ENCODE measurements around the gene STH. TPM values are rescaled to one million over a fixed set of nuclear protein-coding genes. Genes with fewer than 3 reads are reported as not detected.
"Not testable (repeated sequence)": the region's sequence is repeated elsewhere in the genome, so short reads cannot be mapped to it uniquely, and the experiment has no call there.

STH gene
- total RNA-seq, 1 donor from 2014 or later = 3.9 TPM

DNA sequence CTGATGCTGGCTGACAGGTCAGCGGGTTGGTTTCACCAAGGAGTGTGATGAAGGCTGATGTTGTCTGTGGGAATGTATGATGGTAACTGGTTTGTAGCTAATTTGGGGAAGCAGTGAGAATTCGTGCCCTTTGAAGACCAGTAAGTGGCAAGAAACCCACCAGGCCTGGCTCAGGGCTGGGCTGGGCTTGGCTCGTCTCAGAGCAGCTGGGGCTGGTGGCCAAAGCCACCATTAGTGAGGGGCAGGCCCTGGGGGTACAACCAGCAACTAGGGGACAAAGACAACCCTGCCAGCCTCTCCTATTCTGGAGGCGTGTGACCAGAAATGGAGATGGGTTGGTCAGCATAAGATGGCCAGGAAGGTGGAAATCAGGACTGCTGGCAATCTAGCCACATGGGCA is 13.0 kb upstream of the STH start:
- DNase-seq = no peak

DNA sequence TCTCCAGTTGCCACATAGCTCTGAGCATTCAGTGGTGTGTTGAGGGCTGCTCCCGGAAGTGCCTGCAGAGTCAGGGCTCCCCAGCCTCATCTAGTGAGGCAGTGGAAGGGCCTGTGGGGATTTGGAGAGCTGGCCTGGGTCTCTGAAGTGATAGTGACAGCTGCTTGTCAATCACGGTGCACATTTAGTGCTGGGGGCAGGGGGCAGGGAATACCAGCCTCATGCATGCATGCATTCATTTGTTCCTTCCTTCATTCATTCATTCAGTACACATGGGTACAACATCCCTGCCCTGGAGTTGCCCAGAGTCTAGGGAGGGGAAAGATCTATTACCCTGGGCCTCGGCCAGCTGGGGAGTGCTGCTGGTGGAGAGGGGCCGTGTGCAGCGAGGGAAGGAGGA is 11.3 kb upstream of the STH start:
- no peak for DNase-seq

DNA sequence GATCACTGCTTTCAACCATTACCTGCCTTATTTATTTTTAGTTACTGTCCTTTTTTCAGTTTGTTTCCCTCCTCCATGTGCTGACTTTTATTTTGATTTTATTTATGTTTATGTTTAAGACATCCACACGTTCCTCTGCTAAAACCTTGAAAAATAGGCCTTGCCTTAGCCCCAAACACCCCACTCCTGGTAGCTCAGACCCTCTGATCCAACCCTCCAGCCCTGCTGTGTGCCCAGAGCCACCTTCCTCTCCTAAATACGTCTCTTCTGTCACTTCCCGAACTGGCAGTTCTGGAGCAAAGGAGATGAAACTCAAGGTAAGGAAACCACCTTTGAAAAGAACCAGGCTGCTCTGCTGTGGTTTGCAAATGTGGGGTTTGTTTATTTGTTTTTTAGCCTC is 9.3 kb upstream of the STH start:
- DNase-seq = no peak

DNA sequence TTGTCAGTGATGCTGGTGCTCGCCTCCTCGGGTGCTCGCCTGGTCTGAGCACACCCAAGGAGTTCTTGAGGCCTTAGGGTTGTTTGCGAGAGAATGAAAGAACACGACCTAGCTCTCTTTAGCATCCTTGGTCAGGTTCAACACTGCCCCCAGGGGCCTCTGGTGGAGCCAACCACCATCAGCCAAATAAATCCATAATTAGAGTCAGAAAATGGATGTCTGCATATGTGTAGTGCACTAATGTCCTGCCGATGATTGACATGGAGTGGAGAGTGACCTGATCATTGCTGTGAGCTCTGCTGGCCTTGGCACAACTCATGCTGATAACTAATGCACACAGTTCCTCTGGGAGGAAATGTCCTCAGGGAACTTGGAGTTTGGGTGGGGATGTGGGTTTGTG is 8.2 kb upstream of the STH start:
- DNase-seq = no peak

DNA sequence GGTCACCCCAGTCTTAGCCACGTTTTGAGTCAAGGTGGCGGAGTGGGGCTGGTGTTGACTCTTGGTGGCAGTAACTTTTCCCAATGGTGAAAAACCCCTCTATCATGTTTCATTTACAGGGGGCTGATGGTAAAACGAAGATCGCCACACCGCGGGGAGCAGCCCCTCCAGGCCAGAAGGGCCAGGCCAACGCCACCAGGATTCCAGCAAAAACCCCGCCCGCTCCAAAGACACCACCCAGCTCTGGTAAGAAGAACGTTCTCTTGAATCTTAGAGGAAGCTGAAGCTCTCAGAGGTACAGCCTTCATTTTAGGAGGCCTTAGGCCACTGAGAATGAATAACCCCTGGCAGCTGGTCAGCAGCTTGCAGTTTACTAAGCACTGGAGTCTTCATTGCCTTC is 7.7 kb upstream of the STH start:
- DNase-seq = no peak

DNA sequence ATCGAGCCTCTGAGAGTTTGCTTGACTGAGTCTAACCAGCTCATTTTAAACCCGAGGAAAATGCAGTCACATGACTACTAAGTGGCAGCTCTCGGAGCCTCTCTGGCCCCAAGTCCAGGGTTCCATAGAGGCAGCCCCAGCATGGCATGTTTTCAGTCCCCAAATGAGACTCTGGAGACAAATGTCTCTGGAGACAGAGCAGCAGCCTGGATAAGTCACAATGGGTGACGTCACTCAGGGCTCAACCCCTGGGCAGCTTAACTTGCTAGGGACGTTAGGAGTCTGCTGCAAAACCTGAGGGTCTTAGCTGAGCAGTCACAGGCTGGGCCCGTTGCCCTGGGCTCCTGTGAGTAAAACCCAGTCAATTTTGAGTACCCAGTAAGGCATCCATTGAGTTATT is 6.9 kb upstream of the STH start:
- DNase-seq = no peak

DNA sequence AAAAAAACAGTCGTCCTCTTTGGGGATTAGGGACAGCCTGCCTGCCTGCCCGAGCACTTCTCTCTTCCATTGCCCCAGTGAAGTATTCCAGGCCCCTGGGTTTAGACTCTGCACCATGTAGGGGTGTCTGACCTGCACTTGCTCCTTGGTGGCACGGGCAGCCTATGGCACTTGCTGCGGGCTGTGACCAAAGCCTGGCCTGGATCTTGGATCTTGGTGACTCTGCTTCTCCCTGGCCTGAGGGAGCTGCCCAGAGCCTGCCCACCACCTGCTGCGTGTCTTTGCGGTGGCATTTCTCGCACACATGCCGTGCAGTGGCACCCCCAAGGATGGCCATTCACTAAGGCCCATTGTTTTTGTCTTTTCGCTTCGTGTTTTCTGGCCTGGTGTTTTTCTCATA is 6.1 kb upstream of the STH start:
- no peak for DNase-seq

DNA sequence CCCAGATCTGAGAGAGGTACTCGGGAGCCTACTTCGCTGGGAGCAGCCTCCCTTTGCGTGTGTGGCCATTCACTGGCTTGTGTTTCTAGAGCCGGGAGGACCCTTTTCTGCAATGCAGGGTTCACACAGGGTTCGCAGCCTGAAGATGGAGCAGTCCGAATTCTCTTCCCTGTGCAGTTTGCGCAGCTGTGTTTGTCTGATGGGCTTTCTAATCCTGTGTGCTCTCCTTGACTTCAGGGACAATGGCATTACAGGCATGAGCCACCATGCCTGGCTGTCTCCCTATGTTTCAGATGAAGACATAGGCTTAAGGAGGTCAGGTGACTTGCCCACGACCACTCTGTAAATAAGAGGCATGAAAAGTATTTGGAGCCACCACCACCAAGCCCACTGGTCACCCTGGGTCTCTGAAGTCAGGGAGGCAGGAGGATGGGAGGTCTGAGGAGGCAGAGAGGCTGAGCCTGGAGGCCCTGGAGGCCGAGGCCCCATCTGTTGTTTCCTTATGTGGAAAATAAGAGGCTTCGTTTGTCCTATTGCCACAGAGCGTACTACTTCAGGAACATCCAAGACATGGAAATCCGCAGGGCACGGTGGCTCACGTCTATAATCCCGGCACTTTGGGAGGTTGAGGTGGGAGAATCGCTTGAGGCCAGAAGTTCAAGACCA is 5.0 kb upstream of the STH start:
- no peak for DNase-seq

DNA sequence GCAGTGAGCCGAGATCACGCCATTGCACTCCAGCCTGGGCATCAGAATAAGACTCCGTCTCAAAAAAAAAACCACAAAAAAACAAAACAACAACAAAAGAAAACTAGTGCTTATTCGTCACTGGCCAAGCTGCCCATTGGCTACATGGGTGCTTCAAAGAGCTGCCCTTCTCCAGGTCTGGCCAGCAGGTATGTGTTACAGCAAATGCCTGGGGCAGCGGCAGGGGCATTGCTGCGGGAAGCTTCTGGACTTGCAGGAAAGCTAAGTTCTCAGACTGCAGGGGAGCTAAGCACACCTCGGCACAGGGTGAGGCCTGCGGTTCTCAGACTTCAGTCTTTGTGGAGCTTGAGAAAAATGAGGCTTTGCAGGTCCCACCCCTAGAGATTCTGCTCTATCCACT is 4.1 kb upstream of the STH start:
- DNase-seq = no peak

DNA sequence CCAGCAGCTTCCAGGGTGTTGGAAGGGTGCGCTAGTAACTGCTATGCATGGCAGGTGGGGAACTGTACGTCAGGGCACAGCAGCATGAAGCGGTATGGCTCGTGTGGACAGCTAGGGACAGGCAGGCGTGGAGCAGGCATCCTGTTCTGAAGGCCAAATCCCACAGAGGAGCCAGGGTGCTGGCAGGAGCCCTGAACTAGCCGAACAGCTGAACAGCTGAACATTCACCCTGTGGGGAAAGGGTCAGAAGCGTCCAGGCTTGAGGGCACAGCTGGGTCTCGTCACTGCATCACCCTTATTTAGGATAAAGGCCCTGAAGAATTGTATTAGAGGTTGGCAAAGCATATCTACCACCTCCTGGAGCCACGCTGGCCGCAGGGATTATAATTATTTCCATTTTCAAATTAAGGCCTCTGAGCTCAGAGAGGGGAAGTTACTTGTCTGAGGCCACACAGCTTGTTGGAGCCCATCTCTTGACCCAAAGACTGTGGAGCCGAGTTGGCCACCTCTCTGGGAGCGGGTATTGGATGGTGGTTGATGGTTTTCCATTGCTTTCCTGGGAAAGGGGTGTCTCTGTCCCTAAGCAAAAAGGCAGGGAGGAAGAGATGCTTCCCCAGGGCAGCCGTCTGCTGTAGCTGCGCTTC is 3.3 kb upstream of the STH start:
- DNase-seq = no peak

DNA sequence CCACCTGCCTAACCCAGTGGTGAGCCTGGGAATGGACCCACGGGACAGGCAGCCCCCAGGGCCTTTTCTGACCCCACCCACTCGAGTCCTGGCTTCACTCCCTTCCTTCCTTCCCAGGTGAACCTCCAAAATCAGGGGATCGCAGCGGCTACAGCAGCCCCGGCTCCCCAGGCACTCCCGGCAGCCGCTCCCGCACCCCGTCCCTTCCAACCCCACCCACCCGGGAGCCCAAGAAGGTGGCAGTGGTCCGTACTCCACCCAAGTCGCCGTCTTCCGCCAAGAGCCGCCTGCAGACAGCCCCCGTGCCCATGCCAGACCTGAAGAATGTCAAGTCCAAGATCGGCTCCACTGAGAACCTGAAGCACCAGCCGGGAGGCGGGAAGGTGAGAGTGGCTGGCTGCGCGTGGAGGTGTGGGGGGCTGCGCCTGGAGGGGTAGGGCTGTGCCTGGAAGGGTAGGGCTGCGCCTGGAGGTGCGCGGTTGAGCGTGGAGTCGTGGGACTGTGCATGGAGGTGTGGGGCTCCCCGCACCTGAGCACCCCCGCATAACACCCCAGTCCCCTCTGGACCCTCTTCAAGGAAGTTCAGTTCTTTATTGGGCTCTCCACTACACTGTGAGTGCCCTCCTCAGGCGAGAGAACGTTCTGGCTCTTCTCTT is 2.6 kb upstream of the STH start:
- no peak for DNase-seq

DNA sequence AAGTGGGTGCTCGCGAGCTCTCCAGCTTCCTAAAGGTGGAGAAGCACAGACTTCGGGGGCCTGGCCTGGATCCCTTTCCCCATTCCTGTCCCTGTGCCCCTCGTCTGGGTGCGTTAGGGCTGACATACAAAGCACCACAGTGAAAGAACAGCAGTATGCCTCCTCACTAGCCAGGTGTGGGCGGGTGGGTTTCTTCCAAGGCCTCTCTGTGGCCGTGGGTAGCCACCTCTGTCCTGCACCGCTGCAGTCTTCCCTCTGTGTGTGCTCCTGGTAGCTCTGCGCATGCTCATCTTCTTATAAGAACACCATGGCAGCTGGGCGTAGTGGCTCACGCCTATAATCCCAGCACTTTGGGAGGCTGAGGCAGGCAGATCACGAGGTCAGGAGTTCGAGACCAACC is 1.9 kb upstream of the STH start:
- no peak for DNase-seq

DNA sequence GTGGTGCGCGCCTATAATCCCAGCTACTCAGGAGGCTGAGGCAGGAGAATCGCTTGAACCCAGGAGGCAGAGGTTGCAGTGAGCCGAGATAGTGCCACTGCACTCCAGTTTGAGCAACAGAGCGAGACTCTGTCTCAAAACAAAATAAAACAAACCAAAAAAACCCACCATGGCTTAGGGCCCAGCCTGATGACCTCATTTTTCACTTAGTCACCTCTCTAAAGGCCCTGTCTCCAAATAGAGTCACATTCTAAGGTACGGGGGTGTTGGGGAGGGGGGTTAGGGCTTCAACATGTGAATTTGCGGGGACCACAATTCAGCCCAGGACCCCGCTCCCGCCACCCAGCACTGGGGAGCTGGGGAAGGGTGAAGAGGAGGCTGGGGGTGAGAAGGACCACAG is 1.4 kb upstream of the STH start:
- DNase-seq = no peak

DNA sequence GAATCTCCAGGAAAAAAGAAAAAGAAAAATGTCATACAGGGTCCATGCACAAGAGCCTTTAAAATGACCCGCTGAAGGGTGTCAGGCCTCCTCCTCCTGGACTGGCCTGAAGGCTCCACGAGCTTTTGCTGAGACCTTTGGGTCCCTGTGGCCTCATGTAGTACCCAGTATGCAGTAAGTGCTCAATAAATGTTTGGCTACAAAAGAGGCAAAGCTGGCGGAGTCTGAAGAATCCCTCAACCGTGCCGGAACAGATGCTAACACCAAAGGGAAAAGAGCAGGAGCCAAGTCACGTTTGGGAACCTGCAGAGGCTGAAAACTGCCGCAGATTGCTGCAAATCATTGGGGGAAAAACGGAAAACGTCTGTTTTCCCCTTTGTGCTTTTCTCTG is 845 bp downstream of the STH start:
- no peak for DNase-seq

DNA sequence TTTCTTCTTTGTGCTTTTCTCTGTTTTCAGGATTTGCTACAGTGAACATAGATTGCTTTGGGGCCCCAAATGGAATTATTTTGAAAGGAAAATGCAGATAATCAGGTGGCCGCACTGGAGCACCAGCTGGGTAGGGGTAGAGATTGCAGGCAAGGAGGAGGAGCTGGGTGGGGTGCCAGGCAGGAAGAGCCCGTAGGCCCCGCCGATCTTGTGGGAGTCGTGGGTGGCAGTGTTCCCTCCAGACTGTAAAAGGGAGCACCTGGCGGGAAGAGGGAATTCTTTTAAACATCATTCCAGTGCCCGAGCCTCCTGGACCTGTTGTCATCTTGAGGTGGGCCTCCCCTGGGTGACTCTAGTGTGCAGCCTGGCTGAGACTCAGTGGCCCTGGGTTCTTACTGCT is 1.2 kb downstream of the STH start:
- no peak for DNase-seq

DNA sequence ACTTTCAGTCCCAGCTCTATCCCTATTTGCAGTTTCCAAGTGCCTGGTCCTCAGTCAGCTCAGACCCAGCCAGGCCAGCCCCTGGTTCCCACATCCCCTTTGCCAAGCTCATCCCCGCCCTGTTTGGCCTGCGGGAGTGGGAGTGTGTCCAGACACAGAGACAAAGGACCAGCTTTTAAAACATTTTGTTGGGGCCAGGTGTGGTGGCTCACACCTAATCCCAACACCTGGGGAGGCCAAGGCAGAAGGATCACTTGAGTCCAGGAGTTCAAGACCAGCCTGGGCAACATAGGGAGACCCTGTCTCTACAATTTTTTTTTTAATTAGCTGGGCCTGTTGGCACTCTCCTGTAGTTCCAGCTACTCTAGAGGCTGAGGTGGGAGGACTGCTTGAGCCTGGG is 1.7 kb downstream of the STH start:
- DNase-seq = no peak

DNA sequence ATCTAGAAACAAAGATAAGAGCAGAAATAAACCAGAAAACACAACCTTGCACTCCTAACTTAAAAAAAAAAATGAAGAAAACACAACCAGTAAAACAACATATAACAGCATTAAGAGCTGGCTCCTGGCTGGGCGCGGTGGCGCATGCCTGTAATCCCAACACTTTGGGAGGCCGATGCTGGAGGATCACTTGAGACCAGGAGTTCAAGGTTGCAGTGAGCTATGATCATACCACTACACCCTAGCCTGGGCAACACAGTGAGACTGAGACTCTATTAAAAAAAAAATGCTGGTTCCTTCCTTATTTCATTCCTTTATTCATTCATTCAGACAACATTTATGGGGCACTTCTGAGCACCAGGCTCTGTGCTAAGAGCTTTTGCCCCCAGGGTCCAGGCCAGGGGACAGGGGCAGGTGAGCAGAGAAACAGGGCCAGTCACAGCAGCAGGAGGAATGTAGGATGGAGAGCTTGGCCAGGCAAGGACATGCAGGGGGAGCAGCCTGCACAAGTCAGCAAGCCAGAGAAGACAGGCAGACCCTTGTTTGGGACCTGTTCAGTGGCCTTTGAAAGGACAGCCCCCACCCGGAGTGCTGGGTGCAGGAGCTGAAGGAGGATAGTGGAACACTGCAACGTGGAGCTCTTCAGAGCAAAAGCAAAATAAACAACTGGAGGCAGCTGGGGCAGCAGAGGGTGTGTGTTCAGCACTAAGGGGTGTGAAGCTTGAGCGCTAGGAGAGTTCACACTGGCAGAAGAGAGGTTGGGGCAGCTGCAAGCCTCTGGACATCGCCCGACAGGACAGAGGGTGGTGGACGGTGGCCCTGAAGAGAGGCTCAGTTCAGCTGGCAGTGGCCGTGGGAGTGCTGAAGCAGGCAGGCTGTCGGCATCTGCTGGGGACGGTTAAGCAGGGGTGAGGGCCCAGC is 2.6 kb downstream of the STH start:
- DNase-seq = no peak

DNA sequence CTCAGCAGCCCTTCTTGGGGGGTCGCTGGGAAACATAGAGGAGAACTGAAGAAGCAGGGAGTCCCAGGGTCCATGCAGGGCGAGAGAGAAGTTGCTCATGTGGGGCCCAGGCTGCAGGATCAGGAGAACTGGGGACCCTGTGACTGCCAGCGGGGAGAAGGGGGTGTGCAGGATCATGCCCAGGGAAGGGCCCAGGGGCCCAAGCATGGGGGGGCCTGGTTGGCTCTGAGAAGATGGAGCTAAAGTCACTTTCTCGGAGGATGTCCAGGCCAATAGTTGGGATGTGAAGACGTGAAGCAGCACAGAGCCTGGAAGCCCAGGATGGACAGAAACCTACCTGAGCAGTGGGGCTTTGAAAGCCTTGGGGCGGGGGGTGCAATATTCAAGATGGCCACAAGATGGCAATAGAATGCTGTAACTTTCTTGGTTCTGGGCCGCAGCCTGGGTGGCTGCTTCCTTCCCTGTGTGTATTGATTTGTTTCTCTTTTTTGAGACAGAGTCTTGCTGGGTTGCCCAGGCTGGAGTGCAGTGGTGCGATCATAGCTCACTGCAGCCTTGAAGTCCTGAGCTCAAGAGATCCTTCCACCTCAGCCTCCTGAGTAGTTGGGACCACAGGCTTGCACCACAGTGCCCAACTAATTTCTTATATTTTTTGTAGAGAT is 3.4 kb downstream of the STH start:
- DNase-seq = peak; percentile 50

DNA sequence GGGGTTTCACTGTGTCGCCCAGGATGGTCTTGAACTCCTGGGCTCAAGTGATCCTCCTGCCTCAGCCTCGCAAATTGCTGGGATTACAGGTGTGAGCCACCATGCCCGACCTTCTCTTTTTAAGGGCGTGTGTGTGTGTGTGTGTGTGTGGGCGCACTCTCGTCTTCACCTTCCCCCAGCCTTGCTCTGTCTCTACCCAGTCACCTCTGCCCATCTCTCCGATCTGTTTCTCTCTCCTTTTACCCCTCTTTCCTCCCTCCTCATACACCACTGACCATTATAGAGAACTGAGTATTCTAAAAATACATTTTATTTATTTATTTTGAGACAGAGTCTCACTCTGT is 3.9 kb downstream of the STH start:
- DNase-seq = no peak

DNA sequence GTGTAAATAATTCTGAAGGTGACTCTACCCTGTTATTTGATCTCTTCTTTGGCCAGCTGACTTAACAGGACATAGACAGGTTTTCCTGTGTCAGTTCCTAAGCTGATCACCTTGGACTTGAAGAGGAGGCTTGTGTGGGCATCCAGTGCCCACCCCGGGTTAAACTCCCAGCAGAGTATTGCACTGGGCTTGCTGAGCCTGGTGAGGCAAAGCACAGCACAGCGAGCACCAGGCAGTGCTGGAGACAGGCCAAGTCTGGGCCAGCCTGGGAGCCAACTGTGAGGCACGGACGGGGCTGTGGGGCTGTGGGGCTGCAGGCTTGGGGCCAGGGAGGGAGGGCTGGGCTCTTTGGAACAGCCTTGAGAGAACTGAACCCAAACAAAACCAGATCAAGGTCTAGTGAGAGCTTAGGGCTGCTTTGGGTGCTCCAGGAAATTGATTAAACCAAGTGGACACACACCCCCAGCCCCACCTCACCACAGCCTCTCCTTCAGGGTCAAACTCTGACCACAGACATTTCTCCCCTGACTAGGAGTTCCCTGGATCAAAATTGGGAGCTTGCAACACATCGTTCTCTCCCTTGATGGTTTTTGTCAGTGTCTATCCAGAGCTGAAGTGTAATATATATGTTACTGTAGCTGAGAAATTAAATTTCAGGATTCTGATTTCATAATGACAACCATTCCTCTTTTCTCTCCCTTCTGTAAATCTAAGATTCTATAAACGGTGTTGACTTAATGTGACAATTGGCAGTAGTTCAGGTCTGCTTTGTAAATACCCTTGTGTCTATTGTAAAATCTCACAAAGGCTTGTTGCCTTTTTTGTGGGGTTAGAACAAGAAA is 5.1 kb downstream of the STH start:
- DNase-seq = peak; percentile 38

DNA sequence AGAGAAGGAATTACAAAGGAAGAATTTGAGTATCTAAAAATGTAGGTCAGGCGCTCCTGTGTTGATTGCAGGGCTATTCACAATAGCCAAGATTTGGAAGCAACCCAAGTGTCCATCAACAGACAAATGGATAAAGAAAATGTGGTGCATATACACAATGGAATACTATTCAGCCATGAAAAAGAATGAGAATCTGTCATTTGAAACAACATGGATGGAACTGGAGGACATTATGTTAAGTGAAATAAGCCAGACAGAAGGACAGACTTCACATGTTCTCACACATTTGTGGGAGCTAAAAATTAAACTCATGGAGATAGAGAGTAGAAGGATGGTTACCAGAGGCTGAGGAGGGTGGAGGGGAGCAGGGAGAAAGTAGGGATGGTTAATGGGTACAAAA is 7.0 kb downstream of the STH start:
- DNase-seq = not testable (repeated sequence)

Data from occipital lobe (tissue), 2 donors.